Measurements from ENCODE around the gene VTN.

- peak; percentile 87 to 94 for TF ChIP-seq POLR2A (IDR thresholded peaks at IDR 0.05)
- TF ChIP-seq, protein P1, sequence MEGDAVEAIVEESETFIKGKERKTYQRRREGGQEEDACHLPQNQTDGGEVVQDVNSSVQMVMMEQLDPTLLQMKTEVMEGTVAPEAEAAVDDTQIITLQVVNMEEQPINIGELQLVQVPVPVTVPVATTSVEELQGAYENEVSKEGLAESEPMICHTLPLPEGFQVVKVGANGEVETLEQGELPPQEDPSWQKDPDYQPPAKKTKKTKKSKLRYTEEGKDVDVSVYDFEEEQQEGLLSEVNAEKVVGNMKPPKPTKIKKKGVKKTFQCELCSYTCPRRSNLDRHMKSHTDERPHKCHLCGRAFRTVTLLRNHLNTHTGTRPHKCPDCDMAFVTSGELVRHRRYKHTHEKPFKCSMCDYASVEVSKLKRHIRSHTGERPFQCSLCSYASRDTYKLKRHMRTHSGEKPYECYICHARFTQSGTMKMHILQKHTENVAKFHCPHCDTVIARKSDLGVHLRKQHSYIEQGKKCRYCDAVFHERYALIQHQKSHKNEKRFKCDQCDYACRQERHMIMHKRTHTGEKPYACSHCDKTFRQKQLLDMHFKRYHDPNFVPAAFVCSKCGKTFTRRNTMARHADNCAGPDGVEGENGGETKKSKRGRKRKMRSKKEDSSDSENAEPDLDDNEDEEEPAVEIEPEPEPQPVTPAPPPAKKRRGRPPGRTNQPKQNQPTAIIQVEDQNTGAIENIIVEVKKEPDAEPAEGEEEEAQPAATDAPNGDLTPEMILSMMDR (IDR thresholded peaks at IDR 0.05): peak in 2 of 4 experiments; percentile 2 to 48
These were observed 12.8 kb downstream of the VTN start, which contains the start of gene POLDIP2 for GRCh38 chr17:28357061-28357900.
